Activated naive CD4-positive, alpha-beta T cell treated with Interleukin-2 at 50 U/mL for 16 hours (primary cell): Measurements from ENCODE around the gene CRACDL.

Experiments
- DNase-seq: peaks from one replicate; pipeline ENCODE4 v3.0.0-alpha.2; 2020

The CRACDL gene, protein sequence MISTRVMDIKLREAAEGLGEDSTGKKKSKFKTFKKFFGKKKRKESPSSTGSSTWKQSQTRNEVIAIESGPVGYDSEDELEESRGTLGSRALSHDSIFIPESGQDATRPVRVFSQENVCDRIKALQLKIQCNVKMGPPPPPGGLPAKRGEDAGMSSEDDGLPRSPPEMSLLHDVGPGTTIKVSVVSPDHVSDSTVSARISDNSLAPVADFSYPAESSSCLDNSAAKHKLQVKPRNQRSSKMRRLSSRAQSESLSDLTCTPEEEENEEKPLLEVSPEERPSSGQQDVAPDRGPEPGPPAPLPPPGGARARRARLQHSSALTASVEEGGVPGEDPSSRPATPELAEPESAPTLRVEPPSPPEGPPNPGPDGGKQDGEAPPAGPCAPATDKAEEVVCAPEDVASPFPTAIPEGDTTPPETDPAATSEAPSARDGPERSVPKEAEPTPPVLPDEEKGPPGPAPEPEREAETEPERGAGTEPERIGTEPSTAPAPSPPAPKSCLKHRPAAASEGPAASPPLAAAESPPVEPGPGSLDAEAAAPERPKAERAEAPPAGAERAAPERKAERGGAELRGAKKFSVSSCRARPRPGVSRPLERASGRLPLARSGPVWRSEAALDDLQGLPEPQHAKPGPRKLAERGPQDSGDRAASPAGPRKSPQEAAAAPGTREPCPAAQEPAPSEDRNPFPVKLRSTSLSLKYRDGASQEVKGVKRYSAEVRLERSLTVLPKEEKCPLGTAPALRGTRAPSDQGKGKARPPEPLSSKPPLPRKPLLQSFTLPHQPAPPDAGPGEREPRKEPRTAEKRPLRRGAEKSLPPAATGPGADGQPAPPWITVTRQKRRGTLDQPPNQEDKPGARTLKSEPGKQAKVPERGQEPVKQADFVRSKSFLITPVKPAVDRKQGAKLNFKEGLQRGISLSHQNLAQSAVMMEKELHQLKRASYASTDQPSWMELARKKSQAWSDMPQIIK

DNA sequence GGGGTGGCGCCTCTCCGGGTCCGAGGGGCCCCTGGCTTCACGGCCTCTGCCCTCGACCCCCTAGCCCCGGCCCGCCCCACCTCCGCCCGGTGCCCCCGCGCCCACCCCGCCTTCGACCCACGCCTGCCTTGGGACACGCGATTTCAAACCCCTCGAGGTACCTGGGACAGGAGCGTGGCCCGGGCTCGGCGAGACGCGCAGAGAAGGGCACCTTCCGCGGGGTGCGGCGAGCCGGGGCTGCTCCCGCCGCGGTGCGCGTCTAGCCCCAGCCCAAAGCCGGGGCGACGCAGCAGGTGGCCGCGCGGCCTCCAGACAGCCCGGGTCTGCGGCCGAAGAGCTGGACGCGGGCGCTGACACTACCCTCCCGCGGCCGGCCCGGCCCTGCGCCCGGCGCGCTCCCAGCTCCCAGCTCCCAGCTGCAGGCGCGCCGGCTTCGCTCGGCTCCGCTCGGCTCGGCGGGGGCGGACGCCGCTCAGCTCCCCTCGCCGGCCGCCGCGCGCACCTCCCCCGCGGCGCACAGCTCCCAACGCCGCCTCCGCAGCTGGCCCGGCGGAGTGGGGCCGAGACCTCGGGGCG is at the start of gene CRACDL:
TSS of gene CRACDL (minus strand) at position 449 of the 576 bp plus-strand sequence. CDS start 89,425 bp downstream, outside the sequence.
- DNase-seq: no peak

DNA sequence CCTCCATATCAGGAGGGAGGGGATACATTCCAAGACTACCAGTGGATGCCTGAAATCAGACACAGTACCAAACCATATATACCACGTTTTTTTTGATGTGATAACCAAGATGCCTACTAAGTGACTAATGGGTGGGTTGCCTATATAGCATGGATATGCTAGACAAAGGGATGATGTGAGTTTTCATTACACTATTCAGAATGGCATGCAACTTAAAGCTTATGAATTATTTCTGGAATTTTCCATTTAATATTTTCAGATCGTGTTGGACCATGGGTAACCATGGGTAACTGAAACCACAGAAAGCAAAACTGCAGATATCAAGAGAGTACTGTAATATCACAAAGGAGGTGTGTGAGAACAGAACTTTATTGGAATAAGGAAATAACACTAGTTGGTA is 39.6 kb upstream of the CRACDL start:
- DNase-seq: no peak

DNA sequence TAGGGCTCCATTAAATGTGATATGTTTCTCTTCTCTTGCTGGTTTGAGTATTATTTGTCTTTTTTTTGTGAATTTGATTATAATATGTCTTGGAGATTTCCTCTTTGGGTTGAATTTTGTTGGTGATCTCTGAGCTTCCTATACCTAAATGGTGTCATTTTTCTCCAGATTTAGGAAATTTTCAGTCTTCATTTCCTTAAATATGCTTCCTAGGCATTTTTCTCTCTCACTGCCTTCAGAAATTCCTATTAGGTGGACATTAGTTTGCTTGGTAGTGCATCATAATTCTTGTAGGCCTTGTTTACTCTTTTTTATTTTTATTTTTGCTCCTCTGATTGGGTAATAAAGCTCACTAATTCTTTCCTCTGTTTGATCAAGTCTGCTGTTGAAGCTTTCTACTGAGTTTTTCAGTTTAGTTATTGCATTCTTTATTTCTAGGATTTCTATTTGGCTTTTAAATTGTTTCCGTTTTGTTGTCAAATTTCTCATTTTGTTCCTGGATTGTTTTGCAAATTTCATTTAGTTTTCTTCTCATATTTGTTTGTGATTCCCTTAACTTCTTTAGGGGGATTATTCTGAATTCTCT is 36.6 kb upstream of the CRACDL start:
- DNase-seq: no peak

DNA sequence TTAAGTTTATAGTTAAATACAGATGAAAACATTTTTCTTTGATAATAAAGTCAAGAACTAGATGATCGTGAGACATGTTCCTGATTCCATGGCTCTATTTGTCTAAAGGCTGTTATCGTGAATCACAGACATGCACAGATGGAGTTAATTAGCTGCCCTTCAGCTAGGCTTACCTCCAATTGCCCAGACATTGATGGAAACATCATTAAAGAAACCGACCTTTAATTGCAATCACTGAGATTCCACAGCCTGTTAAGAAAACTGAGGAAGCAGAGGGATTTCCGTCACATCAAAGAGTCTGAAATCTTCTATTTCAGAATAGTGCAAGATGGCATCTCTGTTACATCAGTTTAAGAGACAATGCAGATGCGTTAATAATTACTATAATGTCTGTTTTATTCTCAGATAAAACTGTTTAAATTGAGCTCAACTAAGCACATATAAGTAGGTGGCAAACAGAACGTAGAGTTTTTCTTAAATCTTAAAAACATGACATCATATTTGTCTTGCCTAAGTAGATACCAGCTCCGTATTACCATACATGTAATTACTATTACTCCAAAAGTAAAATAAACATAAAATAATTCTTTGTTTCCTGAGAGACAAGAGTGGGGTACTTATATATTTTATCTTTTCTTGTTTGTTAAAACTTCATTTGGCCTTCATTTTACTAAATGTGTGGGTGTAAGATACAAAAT is 23.9 kb upstream of the CRACDL start:
- no peak for DNase-seq

DNA sequence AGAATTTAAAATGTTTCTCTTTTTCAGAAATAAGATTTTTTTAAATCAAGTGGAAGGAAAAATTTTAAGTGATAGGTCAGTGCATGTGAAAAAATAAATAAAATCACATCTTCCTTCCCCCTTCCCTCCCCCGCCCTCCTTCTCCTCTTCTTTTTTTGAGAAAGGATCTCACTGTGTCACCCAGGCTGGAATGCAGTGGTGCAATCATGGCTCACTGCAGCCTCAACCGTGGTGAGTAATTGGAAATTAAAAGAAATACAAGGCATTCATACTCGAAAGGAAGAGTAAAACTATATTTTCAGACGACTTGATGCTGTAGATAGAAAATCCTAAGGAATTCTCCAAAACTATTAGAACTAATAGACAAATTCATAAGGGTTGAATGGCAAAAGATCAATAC is 16.9 kb upstream of the CRACDL start:
- DNase-seq: no peak

DNA sequence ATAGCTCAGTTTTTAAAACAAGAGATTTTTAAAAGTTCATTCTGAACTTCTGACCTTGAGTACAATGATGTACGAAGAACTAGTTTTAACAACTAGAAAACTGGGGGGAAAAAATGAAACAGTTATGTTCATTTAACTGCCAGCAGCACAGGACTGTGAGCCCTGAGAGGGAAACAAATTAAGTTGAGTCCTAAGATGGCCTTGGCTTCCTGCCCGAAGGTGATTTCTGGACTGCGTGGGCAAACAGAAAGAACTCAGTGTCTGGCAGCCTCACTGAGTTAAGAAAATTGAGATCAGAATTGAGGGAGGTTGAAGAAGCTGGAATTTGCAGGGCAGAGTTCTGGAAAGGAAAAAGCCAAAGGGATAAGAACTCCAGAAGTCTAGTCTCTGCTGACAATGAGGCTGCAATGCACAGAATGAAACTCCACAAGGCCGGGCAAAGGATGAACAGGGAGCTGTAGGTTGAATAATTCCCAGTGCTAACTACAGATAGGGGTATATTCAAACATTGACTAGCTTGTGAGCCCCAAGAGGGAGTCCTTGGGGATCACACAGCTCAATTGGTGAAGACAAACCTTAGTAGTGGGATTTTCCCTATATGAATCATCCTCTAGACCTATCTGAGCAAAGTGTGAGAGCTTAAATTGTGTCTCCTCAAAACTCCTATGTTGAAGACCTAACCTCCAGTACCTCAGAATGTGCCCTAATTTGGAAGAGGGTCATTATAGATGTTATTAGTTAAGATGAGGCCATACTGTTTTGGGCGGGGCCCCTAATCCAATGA is 13.1 kb upstream of the CRACDL start:
- no peak for DNase-seq

DNA sequence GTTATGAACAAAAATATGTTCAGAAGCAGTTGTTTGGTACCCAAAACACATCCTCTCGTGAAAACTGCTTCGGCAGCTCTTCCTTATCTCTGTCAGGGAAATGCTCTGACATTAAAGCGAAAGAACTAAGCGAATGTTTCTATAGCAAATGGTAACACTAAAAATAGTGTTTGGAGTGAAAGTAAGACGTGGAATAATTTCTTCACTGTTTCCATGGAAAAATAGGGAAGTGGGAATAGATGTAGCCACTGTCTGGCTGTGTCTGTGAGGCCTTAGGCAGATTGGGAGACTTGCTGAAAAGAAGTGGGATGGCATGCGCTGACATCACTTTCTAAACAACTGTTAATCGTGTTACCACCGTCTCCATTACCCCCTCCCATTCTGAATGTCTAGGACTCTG is 11.5 kb upstream of the CRACDL start:
- no peak for DNase-seq

DNA sequence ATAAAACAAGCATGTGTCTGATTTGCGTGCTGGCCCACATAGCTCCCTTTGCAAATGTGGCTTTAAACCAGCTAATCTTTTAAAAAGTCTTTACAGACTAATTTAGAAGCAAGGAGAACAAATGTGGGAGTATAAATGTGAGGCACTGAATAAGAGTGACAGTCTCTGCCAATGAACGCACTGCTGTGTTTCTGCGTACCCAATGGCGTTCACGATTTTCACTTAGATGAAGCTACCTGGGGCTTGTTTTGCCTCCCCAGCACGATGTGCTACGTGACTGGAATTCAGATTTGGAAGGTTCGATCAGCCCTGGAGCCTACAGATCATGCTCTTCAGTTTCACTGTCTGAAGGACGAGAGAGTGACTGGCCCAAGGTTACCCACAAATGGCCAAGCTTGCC is 10.8 kb upstream of the CRACDL start:
- no peak for DNase-seq

DNA sequence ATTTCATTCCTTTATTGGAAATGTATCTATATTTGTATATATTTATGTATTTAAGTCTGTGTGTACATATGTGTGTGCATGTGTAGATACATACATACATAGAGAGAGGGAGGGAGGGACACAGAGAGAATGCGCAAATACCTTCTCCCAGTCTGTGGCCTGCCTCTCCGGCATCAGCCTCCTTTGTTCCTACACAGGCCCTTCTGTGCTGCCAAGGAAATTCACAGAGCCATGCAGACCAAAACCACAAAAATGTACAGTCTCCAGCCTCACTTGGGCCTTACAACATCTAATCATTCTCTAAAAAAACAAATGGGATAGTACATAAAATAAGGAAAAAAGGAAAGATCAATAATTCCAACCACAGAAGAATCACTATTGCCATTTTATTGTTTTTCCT is 8.8 kb upstream of the CRACDL start:
- no peak for DNase-seq

DNA sequence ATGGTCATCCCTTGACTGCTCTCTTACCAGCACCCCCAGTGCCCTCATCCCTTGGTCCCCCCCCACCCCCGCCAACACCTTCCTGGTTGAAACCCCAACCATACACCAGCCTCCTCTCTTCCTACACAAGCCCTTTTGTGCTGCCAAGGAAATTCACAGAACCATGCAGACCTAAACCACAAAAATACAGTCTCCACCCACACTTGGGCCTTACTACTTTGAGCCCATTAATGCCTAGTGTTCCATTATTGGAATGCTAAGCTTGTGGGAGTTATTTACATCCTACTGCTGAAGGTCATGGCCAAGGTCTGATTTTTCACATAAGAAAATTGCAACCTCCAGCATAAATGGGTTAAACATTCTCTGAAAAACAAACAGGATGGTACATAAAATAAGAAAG is 4.1 kb upstream of the CRACDL start:
- DNase-seq: no peak

DNA sequence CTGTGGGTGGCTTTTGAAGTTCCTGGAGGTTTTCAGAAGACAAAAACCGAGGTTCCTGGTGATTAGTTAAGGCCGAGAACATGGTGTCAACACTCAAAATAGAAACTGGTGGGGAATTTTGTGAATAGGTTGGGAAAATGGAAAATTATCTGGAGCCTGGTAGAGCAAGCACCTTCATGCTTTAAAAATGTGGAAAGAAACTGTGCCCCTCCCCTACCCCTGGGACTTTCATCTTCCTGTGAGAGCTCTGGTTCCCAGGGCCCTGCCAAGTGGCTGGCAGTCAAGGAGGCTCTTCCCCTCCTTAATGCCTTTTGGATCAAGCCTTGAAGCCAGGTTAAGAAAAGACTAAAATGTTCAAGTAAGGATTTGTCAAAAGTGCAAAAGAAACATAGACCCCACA is 1.9 kb upstream of the CRACDL start:
- DNase-seq: no peak

DNA sequence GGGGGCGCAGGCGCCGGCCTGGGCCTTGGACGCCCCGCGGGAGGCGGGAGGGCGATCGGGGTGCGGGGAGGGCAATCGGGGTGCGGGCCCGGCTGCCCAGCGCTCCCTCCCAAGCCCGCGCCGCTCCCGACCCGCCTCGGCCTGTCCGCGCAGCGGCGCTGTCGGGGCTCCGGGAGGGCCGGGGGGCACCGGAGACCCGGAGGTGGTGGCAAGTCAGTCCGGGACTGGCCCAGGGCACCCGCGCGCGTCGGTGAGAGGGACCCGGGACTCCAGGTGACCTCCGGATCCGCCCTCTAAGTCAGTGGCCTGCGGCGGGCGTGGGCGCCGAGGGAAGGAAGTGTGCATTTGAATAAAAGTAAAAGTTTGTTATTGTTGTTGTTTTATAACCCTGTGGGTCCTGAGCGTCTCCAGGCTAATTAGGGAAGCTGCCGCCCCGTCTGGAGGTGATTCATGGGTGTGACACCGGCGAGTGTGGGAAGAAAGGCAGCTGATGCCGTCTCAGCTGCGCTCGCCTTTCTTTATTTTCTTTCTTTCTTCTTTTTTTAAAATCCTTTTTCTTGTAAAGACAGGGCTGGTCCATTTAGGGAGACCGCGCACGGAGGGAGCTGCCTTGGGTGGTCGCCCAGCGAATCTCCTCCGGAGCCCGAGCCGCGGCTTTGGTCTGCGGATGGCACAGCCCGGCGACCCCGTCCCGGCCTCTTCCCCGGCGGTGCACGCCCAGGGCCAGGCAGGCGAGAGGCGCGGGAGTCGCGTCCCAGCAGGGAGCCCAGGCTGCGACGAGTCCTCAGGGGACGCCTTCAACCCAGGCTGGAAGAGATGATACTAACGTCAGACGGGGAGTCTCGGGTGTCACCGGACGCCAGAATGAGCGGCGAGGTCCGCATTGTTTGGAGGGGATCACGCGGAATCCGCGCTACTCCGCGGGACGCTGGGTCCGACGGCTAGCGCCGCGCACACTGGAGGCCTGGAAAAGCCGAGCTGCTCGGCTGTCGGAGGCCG is 627 bp upstream of the CRACDL start:
- DNase-seq: peak; percentile 37

DNA sequence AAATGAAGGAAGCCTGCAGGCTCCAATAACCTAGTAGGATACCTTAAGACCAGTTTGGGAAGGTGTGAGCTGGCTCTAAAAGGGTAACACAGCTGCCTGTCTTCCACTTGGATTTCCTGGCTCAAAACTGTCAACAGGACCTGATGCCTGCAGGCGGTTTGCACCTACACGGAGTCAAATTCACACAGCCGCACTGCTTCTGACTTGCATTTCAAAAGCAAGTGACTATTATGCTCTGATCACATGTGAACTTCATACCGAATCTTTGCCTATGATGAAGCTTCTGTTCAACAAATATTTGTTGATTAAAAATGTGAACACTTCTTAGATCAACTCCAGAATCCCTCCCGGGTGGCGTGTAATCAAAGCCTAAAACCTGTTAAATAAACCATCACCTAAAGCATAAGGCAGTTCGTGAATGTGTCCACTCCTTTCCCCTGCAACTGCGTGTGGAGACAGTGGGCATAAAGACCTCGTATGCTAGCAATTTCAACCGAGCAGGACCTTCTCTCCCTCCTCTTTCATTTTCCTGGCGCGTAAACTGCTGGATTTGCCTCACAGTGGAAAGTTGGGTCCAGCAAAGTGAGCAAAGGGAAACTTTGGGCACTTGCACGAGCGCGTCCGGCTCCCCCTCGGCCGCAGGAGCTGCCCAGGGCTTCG is 784 bp downstream of the CRACDL start:
- DNase-seq: no peak

DNA sequence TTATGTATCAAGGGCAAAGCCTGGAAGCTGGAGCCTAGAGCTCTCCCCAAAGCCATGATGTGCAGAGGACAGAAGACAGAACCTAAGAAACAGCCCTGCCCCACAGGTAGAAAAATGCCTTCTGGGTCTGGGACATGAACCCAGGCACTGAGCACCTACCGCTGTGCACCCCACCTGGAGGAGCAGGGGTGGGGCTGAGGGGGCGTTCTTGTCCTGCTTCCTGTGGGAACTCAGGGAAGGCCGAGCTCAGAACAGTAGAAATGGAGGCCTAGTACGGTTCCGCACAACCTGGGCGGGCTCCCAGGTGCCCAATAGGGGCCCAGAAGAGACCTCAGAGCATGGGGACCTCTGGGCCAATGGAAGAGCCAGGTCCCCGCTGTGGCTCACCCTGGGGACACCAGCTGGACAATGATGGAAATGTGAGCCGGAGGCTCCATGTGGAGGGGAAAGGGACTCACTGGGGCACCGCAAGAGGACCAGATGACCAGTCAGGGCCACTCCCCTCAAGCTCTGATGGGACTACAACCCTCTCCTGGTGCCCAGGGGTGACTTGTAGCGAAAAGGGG is 3.2 kb downstream of the CRACDL start:
- no peak for DNase-seq

DNA sequence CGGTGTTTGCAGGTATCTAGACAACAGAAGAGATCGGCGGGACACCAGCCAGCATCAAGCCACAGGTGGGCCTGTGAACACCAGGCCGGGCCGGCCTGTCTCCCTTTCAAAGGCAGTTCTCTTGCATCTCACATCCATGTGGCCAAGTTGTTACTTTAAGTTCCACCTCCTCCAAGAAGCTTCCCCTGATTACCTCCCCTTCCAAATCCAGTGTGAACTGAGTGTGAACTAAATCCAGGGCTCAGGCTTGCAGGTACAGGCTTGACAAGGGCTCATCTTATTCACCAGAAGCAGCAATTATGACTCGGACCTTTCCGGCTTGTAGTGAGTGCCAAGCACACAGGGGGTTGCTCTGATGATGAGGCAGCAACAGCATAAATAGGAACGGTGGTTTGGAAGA is 3.9 kb downstream of the CRACDL start:
- no peak for DNase-seq

DNA sequence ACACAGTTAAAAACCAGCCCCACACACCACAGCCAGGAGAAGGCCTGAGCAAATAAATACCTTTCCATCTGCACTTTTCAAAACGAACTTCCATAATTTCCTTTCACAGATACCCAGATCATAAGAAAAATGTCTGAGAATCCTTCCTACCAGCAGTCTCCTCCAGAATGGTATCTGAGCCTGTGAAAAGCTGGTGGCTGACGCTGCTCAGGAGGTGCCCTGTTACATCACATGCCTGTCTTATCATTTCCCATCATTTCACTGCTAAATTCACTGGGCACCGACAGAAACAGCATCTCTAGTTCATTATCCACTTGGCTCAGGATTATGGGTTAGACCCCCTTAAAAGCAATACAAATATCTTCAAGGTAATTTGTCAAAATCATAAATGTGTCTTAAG is 4.4 kb downstream of the CRACDL start:
- DNase-seq: no peak

DNA sequence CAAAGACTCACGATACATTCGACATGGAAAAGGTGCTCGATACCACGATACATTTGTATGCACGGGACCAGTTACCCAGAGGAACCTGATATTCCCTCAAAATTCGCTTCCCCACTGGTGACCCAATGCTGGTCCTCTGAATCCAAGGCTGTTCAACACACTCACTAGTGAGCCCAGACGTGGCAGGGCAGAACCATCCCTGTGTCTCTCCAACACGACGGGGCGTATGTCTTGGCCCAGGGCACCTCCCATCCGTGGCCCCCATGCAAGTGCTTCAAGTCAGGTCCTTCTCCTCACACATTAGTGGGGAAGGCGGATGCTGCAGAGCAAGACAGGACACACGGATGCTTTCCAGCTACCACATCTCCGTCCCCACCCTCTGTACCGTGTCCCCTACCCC is 6.1 kb downstream of the CRACDL start:
- DNase-seq: no peak

DNA sequence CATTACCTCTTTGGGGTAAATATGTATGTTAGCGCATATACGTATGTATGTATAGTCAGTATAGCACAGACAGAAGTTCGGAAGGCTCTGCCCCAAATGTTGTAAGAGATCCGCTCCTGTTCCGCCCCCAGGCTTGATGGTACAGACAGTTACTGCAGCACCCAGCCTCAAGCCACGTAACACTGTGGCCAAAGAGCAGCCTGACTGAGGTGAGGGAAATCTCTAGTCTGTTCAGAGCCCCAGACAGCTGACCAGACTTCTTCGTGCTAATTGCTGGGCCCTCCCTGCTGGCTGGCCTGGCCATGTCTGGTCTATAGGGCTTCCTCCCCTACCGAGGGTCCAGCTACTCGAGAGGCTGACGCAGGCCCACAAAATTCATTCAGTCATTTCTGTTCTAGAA is 7.8 kb downstream of the CRACDL start:
- DNase-seq: no peak

DNA sequence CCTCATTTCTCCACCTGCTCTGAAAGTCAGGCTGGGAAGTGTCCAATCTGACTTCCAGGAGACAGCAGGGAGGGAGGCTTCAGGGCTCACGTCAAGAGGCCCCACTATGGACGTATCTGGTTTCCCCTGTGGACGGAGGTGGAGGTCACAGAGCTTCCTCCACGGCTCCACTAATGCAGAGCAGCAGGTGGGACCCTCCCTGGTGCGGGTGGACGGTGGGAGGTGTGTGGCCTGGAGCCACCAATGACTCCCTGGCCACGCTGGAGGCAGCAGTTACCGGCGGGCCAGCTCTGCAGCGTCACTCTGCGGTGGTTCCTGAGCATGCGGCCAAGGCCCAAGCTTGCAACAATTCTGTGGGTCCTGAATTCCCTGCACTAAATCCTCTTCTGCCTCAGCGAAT is 9.0 kb downstream of the CRACDL start:
- no peak for DNase-seq

DNA sequence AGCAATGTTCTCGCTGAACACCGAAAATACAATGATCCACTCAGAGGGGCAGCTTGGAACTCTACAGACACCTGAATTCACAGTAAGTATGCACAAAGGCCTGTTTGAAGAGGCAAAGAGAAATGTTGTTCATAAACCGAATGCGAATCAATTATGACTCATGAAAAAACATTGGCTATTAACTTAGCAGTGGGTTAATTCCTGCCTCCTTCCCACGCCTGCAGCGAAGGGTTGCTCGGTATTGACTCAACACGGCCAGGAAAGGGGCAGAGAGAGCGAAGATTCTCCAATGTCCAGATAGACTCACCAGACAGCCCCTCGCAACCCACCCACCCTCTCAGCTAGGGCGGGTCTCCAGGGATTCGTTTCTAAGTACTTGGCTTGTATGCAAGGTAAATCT is 9.4 kb downstream of the CRACDL start:
- DNase-seq: no peak
